Measurements from ENCODE around the gene SH3RF3. TPM values are rescaled to one million over a fixed set of nuclear protein-coding genes. Genes with fewer than 3 reads are reported as not detected.

SH3RF3 gene
- total and polyA plus RNA-seq, 2 of the 13 experiments (the other 11 are each of a cell fraction or from before 2014, with no cell fraction given): 0.04 TPM; not detected in 1

GRCh38 chr2:109293663-109294062 lies 164.7 kb downstream of the SH3RF3 start:
- in situ Hi-C loops (cut with HindIII; ENCODE audit: extremely low pct_ligation_motif_present, low pct_unique_long_range_greater_than_20kb) (no loop called here), intact Hi-C loops (cut with micrococcal nuclease; ENCODE audit: unreplicated experiment) (no loop called here)
- no peak overlapping the region for H3K4me3 ChIP-seq (replicated peaks in 1 of 3; ENCODE audit: insufficient read depth in 1 of 3, low read depth in 2 of 3, low read length in 3 of 3)
- no peak for DNase-seq (ENCODE audit: low spot score)
- no peaks in the 10 kb centered on the region for H4K20me1 ChIP-seq (ENCODE audit: insufficient read depth, low read length)
- no peak overlapping the region for H2AFZ ChIP-seq (ENCODE audit: low read length)
- H3K36me3 ChIP-seq (replicated peaks in 1 of 2; ENCODE audit: control insufficient read depth in 1 of 2, insufficient read depth in 2 of 2, low read length in 2 of 2): no peaks in the 10 kb centered on the region
- BruUV-seq (replicated peaks): no TSS peak
- H3K9ac ChIP-seq (ENCODE audit: insufficient read depth, low read depth, low read length): no peak overlapping the region
- no peak overlapping the region for H3K27ac ChIP-seq (ENCODE audit: extremely low read length, insufficient read depth, low read length)
- CTCF ChIA-PET (ENCODE audit: low intra/inter-chr PET ratio, low total read pairs): no interaction called here
- H3K4me1 ChIP-seq (ENCODE audit: insufficient read depth, low read length): no peaks in the 10 kb centered on the region
- no peak for FAIRE-seq
- H3K79me2 ChIP-seq (ENCODE audit: insufficient read depth, low read length): no peaks in the 10 kb centered on the region
- H3K9me3 ChIP-seq (ENCODE audit: low read length): no peaks in the 10 kb centered on the region
- POLR2A ChIA-PET: no interaction called here
- H3K27me3 ChIP-seq (ENCODE audit: control insufficient read depth in 1 of 2, insufficient read depth in 2 of 2, low read length in 2 of 2): peaks cover 2 to 4% of the 10 kb centered on the region in 2 experiments; a peak in 1 of 5 replicates
- 43% methylated on average over 7 of the region's 8 CpGs for WGBS (ENCODE audit: low lambda C conversion rate)
- no peak overlapping the region for H3K4me2 ChIP-seq (ENCODE audit: low read depth, low read length)
- no peak for ATAC-seq
- TF ChIP-seq CCDC6 (CRISPR knock-in tag; IDR thresholded peaks at IDR 0.05): no peak
- TF ChIP-seq MIXL1 (CRISPR knock-in tag; IDR thresholded peaks at IDR 0.05): no peak
- TF ChIP-seq ZNF20 (CRISPR knock-in tag; IDR thresholded peaks at IDR 0.05): no peak
- TF ChIP-seq ATF7 (IDR thresholded peaks at IDR 0.05): no peak
- TF ChIP-seq ATF7 (CRISPR knock-in tag; IDR thresholded peaks at IDR 0.05): no peak
- TF ChIP-seq E2F2 (CRISPR knock-in tag; IDR thresholded peaks at IDR 0.05; ENCODE audit: borderline replicate concordance): no peak
- TF ChIP-seq ZNF251 (CRISPR knock-in tag; IDR thresholded peaks at IDR 0.05): no peak
- no peak for TF ChIP-seq MEIS1 (CRISPR knock-in tag; IDR thresholded peaks at IDR 0.05; ENCODE audit: borderline replicate concordance)
- no peak for TF ChIP-seq ZNF737 (CRISPR knock-in tag; IDR thresholded peaks at IDR 0.05; ENCODE audit: borderline replicate concordance)
- TF ChIP-seq, protein P1, sequence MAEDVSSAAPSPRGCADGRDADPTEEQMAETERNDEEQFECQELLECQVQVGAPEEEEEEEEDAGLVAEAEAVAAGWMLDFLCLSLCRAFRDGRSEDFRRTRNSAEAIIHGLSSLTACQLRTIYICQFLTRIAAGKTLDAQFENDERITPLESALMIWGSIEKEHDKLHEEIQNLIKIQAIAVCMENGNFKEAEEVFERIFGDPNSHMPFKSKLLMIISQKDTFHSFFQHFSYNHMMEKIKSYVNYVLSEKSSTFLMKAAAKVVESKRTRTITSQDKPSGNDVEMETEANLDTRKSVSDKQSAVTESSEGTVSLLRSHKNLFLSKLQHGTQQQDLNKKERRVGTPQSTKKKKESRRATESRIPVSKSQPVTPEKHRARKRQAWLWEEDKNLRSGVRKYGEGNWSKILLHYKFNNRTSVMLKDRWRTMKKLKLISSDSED (CRISPR knock-in tag; IDR thresholded peaks at IDR 0.05): no peak
- TF ChIP-seq ZNF646 (CRISPR knock-in tag; IDR thresholded peaks at IDR 0.05): no peak
- no peak for TF ChIP-seq FOXM1 (CRISPR knock-in tag; IDR thresholded peaks at IDR 0.05)
- TF ChIP-seq RAD21 (CRISPR knock-in tag; IDR thresholded peaks at IDR 0.05): no peak
- TF ChIP-seq ZNF274 (CRISPR knock-in tag; IDR thresholded peaks at IDR 0.05): no peak
